Natural killer cell treated with Interleukin-12 subunit alpha and Interleukin-12 subunit beta and Interleukin-15 and Interleukin-18, amount 100 ng/mL, for 72 hours (primary cell): ENCODE data around the gene RAF1. TPM values are rescaled to one million over a fixed set of nuclear protein-coding genes. Genes with fewer than 3 reads are reported as not detected.

Experiments used
- ATAC-seq, 2 donors: fragments of 150-1000 bp; cut with Tn5 transposase in 1 of 2; sonication (Bioruptor Pico), chemical (Tn5 transposase) in 1 of 2; 2 replicates each; pipeline ENCODE4 v1.10.0; 2021
- DNase-seq: peaks from one replicate; pipeline ENCODE4 v3.0.0; 2022; ENCODE audit warnings: low spot score
- H3K27ac Mint-ChIP-seq, 2 donors: 1 replicate in 1 of 2; 2 replicates in 1 of 2; pipeline ENCODE4 v1.8.0; 2022; ENCODE audit warnings: mixed read lengths in 2 of 2, mild to moderate bottlenecking in 1 of 2, moderate library complexity in 1 of 2
- H3K27me3 Mint-ChIP-seq, 2 donors: 1 replicate in 1 of 2; 2 replicates in 1 of 2; pipeline ENCODE4 v1.8.0; 2022; ENCODE audit warnings: mixed read lengths in 2 of 2
- H3K36me3 Mint-ChIP-seq: one replicate; pipeline ENCODE4 v1.8.0; 2022; ENCODE audit warnings: mixed read lengths
- H3K4me1 Mint-ChIP-seq, 2 donors: 1 replicate in 1 of 2; 2 replicates in 1 of 2; pipeline ENCODE4 v1.8.0; 2022; ENCODE audit warnings: low read depth in 2 of 2, mixed read lengths in 2 of 2, mild to moderate bottlenecking in 1 of 2
- H3K4me3 Mint-ChIP-seq: one replicate; pipeline ENCODE4 v1.8.0; 2022; ENCODE audit warnings: mixed read lengths
- H3K9me3 Mint-ChIP-seq: 2 replicates; pipeline ENCODE4 v1.8.0; 2022; ENCODE audit warnings: mixed read lengths
- total RNA-seq, 2 donors: library from RNA; stranded (reverse); gene quantifications; one replicate each; pipeline ENCODE4 v1.2.3, GENCODE V29; 2022

Gene RAF1
- total RNA-seq, 2 donors from 2014 or later: 122 to 155 TPM

- Mint-ChIP-seq H3K4me3 (no peak overlapping the region), H3K27ac (no peak overlapping the region), H3K36me3 (peaks cover 34% of the 10 kb centered on the region), H3K27me3 (no peaks in the 10 kb centered on the region), H3K4me1 (peaks cover 6 to 12% of the 10 kb centered on the region in 2 donors), H3K9me3 (peaks cover 5% of the 10 kb centered on the region)
- DNase-seq (no peak), ATAC-seq (no peak)
These were observed 94.1 kb downstream of the RAF1 start for GRCh38 chr3:12569836-12570235.

- no peaks in the 10 kb centered on the region for H3K27me3 Mint-ChIP-seq
- ATAC-seq (no peak), DNase-seq (no peak)
- peaks cover 5% of the 10 kb centered on the region for H3K9me3 Mint-ChIP-seq
- H3K4me3 Mint-ChIP-seq: no peak overlapping the region
- peaks cover 34% of the 10 kb centered on the region for H3K36me3 Mint-ChIP-seq
- peaks cover 9 to 18% of the 10 kb centered on the region in 2 donors for H3K4me1 Mint-ChIP-seq
- no peak overlapping the region for H3K27ac Mint-ChIP-seq
These were observed 95.2 kb downstream of the RAF1 start for GRCh38 chr3:12568747-12569146.

DNA sequence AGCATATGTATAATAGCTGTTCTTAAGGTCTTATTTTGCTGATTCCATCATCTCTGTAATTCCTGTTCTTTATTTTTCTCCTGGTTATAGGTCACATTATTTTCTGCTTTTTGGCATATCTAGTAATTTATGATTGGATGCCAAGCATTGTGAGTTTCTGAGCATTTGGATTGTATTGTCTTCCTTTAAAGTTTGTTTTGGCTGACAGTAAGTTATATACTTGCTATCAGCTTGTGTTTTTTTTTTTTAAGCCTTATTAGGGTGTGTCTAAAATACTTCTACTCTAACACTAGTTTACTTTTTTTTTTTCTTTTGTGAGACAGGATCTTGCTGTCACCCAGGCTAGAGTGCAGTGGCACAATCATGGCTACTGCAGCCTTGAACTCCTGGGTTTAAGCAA is 96.9 kb downstream of the RAF1 start:
- ATAC-seq (no peak), DNase-seq (no peak)
- Mint-ChIP-seq H3K36me3 (peaks cover 34% of the 10 kb centered on the region), H3K9me3 (peaks cover 5% of the 10 kb centered on the region), H3K4me1 (peaks cover 10 to 18% of the 10 kb centered on the region in 2 donors), H3K4me3 (no peak overlapping the region), H3K27me3 (no peaks in the 10 kb centered on the region), H3K27ac (no peak overlapping the region)

- Mint-ChIP-seq H3K27me3 (no peaks in the 10 kb centered on the region), H3K27ac (no peak overlapping the region), H3K9me3 (peaks cover 5% of the 10 kb centered on the region), H3K4me3 (no peak overlapping the region), H3K4me1 (peaks cover 43 to 55% of the 10 kb centered on the region in 2 donors), H3K36me3 (peaks cover 21% of the 10 kb centered on the region)
- DNase-seq (no peak), ATAC-seq (no peak)
These were observed 101.5 kb downstream of the RAF1 start for GRCh38 chr3:12562451-12562850.

DNA sequence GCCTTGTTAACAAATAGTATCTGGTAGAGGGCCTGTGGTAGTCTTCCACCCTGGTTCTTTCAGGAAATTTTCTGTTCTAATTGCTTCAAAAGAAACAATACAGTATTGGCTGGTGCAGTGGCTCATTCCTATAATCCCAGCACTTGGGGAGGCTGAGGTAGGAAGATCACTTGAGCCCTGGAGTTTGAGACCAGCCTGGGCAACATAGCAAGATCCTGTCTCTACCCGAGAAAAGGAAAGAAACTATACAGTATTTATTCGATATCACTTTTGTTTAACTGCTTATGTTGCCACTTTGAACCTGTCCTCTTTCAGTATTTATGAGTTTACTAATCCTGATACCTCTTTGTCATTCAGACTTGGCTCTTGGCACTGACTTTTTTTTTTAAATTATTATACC is 102.5 kb downstream of the RAF1 start:
- H3K27me3 Mint-ChIP-seq: no peaks in the 10 kb centered on the region
- peaks cover 44 to 52% of the 10 kb centered on the region in 2 donors for H3K4me1 Mint-ChIP-seq
- no peak for DNase-seq
- peaks cover 4% of the 10 kb centered on the region for H3K9me3 Mint-ChIP-seq
- peak overlapping the region in 1 of 2 donors; percentile 34 for H3K27ac Mint-ChIP-seq
- H3K36me3 Mint-ChIP-seq: peaks cover 13% of the 10 kb centered on the region
- ATAC-seq: no peak
- H3K4me3 Mint-ChIP-seq: no peak overlapping the region

GRCh38 chr3:12560505-12561190 is 103.3 kb downstream of the RAF1 start:
- ATAC-seq (no peak), DNase-seq (no peak)
- Mint-ChIP-seq H3K36me3 (peaks cover 9% of the 10 kb centered on the region), H3K4me3 (no peak overlapping the region), H3K27ac (peak overlapping the region in 1 of 2 donors; percentile 34), H3K27me3 (peaks cover 0 to 5% of the 10 kb centered on the region in 2 donors), H3K4me1 (peaks cover 45 to 56% of the 10 kb centered on the region in 2 donors), H3K9me3 (no peaks in the 10 kb centered on the region)

- Mint-ChIP-seq H3K27me3 (peaks cover 5 to 16% of the 10 kb centered on the region in 2 donors), H3K4me3 (peak overlapping the region; percentile 3), H3K9me3 (no peaks in the 10 kb centered on the region), H3K36me3 (peaks cover 2% of the 10 kb centered on the region), H3K4me1 (peaks cover 41 to 54% of the 10 kb centered on the region in 2 donors), H3K27ac (peak overlapping the region in 1 of 2 donors; percentile 39)
- no peak for DNase-seq
- ATAC-seq: no peak
These were observed 104.4 kb downstream of the RAF1 start for GRCh38 chr3:12559520-12559919.

DNA sequence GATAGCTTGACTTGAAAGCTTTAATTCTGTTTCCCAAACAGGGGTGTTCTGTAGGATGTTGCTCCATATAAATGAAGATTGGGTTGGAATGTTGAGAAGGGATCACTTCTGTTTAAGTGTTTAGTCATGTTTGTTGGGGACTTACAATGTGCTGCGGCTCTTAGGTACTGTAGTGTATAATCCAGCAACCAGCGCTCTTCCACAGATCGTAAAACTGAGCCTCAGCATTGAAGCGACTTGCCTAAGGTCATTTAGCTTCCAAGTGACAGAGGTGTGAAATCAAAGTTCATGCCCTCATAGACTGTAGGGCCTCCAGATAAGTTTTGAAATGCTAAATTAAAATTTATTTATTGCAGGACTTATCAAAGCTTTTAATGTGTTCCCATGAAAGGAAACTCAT is 105.2 kb downstream of the RAF1 start:
- H3K27me3 Mint-ChIP-seq: peaks cover 10 to 24% of the 10 kb centered on the region in 2 donors
- no peaks in the 10 kb centered on the region for H3K9me3 Mint-ChIP-seq
- no peak for DNase-seq
- no peaks in the 10 kb centered on the region for H3K36me3 Mint-ChIP-seq
- ATAC-seq: no peak
- peak overlapping the region; percentile 69 to 89 for H3K27ac Mint-ChIP-seq
- peaks cover 44 to 51% of the 10 kb centered on the region in 2 donors for H3K4me1 Mint-ChIP-seq
- peak overlapping the region; percentile 93 for H3K4me3 Mint-ChIP-seq

DNA sequence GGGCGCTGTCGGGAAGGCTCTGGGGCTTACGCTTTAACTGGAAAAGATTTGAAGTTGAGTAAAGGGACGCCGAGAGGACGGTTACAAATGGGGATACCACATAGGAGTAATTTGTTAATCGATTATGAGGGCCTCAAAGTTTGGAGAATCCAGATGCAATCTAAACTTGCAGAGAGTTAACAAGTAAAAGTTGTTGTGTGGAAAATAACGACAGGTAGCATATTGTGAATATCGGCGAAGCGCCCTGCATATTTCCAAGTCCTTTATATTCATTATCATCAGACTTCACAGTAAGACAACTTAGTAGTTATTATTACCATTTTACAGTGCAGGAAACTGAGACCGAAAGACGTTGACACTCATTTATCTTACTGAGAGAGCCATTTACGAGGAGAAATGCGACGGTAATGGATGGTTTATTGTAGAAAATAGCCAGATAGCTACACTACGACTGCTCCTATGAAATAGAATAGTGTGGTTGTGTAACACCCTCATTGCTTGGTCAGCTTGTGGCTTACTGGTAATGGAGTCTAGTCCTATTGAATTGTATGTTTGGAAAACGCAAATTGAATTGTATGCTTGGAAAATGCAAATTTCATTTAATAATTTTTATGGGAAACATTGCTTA is 106.3 kb downstream of the RAF1 start:
- H3K4me1 Mint-ChIP-seq: peaks cover 46 to 51% of the 10 kb centered on the region in 2 donors
- DNase-seq (no peak), ATAC-seq (no peak)
- H3K36me3 Mint-ChIP-seq: no peaks in the 10 kb centered on the region
- peak overlapping the region; percentile 93 for H3K4me3 Mint-ChIP-seq
- no peaks in the 10 kb centered on the region for H3K9me3 Mint-ChIP-seq
- peak overlapping the region; percentile 69 to 89 for H3K27ac Mint-ChIP-seq
- peaks cover 16 to 34% of the 10 kb centered on the region in 2 donors for H3K27me3 Mint-ChIP-seq

- Mint-ChIP-seq H3K27ac (peak within 1 kb of the TSS; percentile 69 to 89), H3K27me3 (peaks cover 16 to 34% of the 10 kb centered on the region in 2 donors), H3K9me3 (no peaks in the 10 kb centered on the region), H3K4me1 (peaks cover 45 to 51% of the 10 kb centered on the region in 2 donors), H3K36me3 (no peaks in the 10 kb centered on the region), H3K4me3 (peak within 1 kb of the TSS; percentile 93)
- ATAC-seq (peak; percentile 98 to 99), DNase-seq (peak; percentile 90)
These were observed 107.0 kb downstream of the RAF1 start, which contains the start of gene MKRN2 for GRCh38 chr3:12556690-12557472. Gene MKRN2, plus strand, starts transcription at chr3:12557087. Its CDS starts 64 bp downstream, at chr3:12557151.

GRCh38 chr3:12556314-12556689 is 107.6 kb downstream of the RAF1 start:
- Mint-ChIP-seq H3K9me3 (no peaks in the 10 kb centered on the region), H3K36me3 (no peaks in the 10 kb centered on the region), H3K27me3 (peaks cover 16 to 34% of the 10 kb centered on the region in 2 donors), H3K4me1 (peaks cover 42 to 48% of the 10 kb centered on the region in 2 donors), H3K4me3 (peak overlapping the region; percentile 93), H3K27ac (peak overlapping the region; percentile 69 to 89)
- no peak for ATAC-seq
- DNase-seq: no peak

DNA sequence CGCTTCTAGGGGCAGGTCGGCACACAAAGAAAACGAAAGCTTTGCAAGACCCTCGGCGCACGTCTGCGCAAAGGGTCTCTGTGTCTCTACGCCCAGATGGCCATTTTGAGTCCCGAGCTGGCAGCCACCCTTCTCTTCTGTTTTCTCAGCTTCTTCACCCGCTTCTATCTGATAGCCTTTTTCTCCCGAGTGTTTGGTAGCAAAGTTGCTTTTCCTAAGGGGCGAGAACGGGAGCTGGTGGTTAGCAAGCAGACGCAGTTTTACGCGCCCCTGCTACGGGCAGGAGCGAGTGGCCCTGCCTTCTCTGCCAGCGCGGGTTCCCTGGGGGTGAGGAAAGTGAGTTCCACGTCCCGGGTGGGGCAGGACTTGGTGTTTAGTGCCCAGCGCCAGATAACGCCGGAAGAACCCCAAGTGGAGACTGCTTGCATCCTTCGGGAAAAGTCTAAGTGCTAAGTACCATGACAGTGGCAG is 110.0 kb downstream of the RAF1 start:
- DNase-seq (no peak), ATAC-seq (no peak)
- Mint-ChIP-seq H3K4me1 (peaks cover 26 to 29% of the 10 kb centered on the region in 2 donors), H3K27me3 (peaks cover 26 to 45% of the 10 kb centered on the region in 2 donors), H3K36me3 (no peaks in the 10 kb centered on the region), H3K9me3 (no peaks in the 10 kb centered on the region), H3K4me3 (peak overlapping the region; percentile 73), H3K27ac (no peak overlapping the region)

- DNase-seq: no peak
- H3K27me3 Mint-ChIP-seq: peaks cover 26 to 35% of the 10 kb centered on the region in 2 donors
- no peaks in the 10 kb centered on the region for H3K9me3 Mint-ChIP-seq
- ATAC-seq: no peak
- H3K4me3 Mint-ChIP-seq: no peak overlapping the region
- peaks cover 0 to 6% of the 10 kb centered on the region in 2 donors for H3K4me1 Mint-ChIP-seq
- H3K36me3 Mint-ChIP-seq: no peaks in the 10 kb centered on the region
- H3K27ac Mint-ChIP-seq: no peak overlapping the region
These were observed 113.8 kb downstream of the RAF1 start for GRCh38 chr3:12549971-12550760.
